HG03378 (cell line): ENCODE measurements around the gene KIRREL3.

Experiments
- ATAC-seq: cut with Tn5 transposase; IDR thresholded peaks from one replicate; pipeline ENCODE4 v1.9.1; 2021; ENCODE audit warnings: mild to moderate bottlenecking, moderate library complexity; ENCODE audit not compliant: unreplicated experiment

The KIRREL3 gene

GRCh38 chr11:126480410-126481302, 519.9 kb downstream of the KIRREL3 start:
- peak; percentile 53 for ATAC-seq

DNA sequence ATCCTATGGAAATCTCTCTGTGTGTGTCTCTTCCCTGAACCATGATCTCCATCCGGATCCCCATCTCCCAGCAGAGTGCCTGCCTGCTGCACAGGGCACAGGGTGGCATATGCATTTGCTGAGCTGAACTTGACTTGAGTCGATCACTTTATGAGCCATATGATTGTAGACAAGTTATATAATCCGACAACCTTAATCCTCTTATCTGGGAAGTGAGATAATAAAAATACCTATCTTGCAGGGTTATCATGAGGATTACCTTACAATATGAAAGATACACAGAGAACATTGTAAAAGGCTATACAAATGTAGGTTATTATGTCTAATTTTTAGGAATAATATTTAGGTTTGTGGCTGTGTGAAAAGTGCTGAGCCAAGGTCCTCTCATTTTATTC, 520.6 kb downstream of the KIRREL3 start:
- ATAC-seq = no peak

DNA sequence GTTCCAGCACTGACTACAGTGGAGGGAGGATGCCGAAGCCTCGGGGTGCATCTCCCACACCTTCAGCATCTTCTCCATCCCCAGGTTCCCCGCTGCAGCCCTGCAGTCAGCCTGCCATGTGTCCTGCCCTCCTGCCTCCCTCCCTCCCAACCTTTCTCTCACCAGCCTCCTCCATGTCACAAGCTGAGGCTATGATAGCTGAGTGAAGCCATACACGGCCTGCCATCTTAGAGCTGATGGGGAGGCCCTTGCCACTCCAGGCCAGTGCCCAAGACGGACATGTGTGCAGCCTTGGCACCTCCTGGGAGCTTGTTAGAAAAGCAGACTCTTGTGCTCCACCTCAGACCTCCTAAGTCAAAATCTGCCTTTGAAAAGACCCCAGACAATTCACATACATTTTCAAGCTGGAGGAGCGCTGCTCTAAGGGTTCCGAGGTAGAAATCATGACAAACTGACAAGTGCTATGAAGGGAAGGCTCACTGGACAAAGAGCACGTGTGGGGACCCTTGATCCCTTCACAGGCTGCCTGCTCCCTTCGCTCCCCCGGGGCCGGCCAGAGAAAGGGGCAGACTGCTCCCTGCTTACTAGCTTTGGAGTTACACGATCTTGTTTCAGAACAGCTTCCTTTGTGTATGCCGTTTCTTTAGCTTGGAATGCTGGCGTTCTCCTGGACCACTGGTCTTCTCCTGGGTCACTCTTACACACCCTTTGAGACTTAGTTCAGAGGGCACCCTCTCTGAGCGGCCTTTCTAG, 521.2 kb downstream of the KIRREL3 start:
- ATAC-seq = no peak

- ATAC-seq = no peak
Observed at GRCh38 chr11:126478466-126478865, 522.1 kb downstream of the KIRREL3 start.

- no peak for ATAC-seq
Observed at GRCh38 chr11:126477535-126478305, 522.9 kb downstream of the KIRREL3 start.

- ATAC-seq = no peak
Observed at GRCh38 chr11:126476977-126477376, 523.6 kb downstream of the KIRREL3 start.

DNA sequence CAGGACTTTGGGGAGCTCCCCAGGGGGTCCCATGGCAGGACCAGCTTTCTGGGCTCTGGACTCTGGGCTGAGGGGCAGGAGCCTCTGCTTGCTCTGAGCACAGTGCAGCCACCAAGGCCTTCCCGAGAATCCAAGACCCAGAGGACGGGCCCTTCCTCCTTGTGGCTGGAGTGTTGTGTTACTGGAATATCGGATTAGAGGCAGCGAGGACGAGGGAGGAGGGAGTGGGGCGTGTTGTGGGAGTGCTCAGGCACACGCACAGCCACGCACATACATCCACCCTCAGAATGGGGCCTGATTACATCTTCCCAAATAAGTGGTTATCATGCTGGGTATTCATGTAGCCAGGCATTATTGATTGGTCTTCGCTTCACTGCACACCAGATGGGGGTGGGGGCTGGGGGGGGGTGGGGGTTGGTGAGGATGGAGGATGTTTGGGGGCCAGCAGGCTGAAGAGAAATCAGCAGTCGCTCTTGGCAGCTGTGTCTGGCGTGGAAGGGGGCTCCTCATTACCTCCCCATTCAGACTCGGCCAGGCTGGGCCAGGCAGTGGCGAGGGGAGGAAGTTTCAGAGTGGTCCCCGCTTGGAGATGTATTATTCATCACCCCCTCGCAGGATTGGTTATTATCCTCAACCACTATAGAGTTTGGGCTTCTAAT, 524.2 kb downstream of the KIRREL3 start:
- ATAC-seq = no peak

DNA sequence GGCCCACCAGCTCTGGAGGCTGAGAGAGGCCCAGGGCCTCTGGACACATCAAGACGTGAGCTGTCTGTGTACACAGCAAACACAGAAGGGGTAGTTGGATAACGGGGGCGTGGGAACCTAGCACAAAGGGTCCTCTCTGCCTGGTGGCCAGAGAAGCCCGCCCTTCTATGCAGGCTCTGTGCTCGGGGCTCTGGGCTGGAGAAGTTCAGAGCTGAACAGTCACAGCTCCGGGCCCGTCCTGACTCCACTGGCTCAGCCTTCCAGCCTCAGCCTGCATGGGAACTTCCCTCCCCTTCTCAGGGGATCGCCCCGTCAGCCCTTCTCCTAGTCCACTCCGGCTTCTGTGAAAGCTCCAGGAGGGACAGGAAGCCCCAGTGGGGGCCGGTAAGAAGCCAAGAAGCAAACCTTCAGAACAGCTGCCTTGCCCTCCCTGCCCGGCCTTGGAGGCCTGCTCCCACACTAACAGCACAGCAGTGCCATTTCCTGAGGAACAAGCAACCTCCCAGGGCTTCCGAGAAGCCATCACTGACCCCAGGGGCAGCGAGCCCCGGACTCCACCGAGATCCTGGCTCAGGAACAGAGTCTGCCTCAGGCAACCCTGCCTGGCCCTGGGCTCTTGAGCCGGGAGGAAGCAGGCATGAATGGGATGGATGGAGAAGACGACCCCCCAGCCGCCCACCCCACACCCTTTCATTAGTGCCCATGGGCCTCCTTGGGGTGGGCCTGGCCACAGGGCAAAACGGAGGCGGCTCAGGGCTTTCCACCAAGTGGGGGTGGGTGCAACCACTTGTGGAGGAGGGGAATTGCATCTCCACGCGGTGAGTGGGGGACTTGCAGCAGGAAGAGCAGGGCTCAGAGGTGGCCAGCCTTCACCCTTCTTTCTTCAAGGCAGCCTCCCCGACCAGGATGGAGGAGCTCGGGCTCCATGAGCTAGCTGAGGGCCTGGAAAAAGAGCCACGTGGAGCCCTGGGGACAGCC, 525.3 kb downstream of the KIRREL3 start:
- no peak for ATAC-seq

- ATAC-seq = no peak
Observed at GRCh38 chr11:126474220-126474619, 526.4 kb downstream of the KIRREL3 start.

GRCh38 chr11:126473269-126473668, 527.3 kb downstream of the KIRREL3 start:
- no peak for ATAC-seq

- no peak for ATAC-seq
Observed at GRCh38 chr11:126469311-126469710, 531.3 kb downstream of the KIRREL3 start.

- no peak for ATAC-seq
Observed at GRCh38 chr11:126468102-126468521, 532.5 kb downstream of the KIRREL3 start.

- no peak for ATAC-seq
Observed at GRCh38 chr11:126467471-126467870, 533.1 kb downstream of the KIRREL3 start.

GRCh38 chr11:126467046-126467370, 533.6 kb downstream of the KIRREL3 start:
- ATAC-seq = no peak

DNA sequence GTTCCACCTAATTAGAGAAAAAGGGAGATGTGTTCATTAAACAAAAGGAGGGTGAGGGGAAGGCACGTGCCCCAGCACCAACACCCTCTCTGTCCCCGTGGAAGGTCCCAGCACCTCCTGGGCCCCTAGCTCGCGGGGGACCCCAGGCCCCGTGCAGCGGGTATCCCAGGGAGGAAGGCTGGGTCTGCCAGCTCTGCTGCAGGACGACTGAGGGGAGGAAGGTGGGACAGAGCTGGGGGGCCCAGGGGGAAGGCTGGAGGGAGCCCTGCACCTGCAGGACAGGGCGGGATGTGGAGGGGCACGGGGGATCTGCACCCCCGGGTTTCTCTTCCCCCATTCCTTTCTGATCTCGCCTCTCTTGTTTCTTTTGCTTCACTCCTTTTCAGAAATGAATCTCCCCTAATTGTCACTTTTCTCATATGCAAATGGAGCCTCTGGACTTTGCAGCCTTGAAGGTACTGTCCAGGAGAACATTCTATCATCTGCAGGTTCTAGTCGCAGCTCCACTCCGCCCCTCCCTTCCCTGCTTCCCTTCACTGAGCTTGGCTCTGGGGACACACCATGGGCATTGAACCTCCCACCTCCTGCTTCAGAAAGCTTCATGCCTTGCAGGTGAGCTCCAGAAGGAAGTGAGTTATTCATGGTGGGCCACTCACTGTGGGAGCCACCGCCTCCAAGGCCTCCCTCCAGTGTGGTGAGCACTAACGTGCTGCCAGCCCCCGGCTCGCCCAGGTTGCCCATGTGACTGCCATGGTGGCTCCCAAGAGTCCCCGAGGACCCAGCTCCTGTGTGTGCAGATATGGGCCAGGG, 534.1 kb downstream of the KIRREL3 start:
- no peak for ATAC-seq

DNA sequence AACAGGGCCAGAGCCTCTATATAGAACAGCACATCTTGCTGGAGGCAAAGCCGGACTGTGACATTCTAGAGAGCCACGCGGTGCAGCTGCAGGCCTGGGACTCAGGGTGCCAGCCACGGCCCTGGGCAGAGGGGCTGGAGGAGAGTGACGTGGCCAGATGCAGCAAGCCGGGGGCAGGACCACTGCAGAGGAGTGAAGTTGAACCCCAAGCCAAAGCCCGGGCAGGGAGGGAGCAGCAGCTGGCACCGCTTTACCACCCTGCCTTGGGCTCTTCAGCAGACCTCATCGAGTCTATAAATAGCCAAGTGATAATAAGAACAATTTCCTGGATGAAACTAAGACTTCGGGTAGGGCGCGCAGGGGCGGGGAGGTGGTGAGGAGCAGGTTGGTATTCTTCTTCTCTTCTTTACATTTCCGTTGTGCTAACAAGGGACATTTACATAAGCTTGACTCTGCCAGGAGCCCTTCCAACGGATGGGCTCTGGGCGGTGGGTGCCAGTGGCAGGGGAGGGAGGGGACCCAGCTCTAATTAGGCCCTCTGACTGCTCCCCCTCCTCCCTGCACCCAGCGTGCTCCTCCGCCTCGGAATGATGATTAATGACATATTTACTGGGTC, 534.9 kb downstream of the KIRREL3 start:
- peak; percentile 91 for ATAC-seq

DNA sequence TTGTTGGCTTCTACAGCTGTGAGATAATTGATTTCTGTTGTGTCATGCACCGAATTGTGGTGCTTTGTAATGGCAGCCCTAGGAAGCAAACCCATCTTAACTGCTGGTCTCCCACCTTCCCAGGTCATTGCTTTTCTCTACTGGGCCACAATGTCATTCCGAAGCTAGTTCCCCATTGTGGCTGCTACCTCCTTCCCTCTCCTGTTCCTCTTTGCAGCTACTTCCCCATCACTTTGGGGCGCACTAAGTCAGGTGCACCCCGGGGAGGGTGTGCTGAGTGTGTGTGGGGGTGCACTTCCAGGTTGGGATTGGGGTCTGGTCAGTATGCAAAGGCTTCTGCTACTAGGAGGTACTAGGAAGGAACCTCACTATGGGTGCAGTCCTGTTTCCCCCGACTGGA, 535.8 kb downstream of the KIRREL3 start:
- ATAC-seq = no peak

DNA sequence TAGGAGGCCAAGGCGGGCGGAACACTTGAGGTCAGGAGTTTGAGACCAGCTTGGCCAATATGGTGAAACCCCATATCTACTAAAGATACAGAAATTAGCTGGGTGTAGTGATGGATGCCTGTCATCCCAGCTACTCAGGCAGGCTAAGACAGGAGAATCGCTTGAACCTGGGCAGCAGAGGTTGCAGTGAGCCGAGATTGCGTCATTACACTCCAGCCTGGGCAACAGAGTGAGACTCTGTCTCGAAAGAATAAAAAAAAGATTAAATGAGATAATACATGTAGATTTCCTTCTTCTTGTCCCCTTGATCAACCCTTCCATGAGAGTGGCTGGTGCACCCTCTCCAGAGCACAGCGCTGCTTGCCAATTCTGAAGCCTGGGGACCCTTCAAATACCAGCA, 538.1 kb downstream of the KIRREL3 start:
- ATAC-seq = no peak
